NCI-H2171 treated with DMSO at 0.1 percent for 48 hours (cell line): ENCODE measurements around the gene BANK1.

Source experiments
- DNase-seq: peaks from one replicate; lab custom pipeline; 2025; lab: John Stamatoyannopoulos, UW

The BANK1 gene, protein sequence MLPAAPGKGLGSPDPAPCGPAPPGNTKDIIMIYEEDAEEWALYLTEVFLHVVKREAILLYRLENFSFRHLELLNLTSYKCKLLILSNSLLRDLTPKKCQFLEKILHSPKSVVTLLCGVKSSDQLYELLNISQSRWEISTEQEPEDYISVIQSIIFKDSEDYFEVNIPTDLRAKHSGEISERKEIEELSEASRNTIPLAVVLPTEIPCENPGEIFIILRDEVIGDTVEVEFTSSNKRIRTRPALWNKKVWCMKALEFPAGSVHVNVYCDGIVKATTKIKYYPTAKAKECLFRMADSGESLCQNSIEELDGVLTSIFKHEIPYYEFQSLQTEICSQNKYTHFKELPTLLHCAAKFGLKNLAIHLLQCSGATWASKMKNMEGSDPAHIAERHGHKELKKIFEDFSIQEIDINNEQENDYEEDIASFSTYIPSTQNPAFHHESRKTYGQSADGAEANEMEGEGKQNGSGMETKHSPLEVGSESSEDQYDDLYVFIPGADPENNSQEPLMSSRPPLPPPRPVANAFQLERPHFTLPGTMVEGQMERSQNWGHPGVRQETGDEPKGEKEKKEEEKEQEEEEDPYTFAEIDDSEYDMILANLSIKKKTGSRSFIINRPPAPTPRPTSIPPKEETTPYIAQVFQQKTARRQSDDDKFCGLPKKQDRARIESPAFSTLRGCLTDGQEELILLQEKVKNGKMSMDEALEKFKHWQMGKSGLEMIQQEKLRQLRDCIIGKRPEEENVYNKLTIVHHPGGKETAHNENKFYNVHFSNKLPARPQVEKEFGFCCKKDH

DNA sequence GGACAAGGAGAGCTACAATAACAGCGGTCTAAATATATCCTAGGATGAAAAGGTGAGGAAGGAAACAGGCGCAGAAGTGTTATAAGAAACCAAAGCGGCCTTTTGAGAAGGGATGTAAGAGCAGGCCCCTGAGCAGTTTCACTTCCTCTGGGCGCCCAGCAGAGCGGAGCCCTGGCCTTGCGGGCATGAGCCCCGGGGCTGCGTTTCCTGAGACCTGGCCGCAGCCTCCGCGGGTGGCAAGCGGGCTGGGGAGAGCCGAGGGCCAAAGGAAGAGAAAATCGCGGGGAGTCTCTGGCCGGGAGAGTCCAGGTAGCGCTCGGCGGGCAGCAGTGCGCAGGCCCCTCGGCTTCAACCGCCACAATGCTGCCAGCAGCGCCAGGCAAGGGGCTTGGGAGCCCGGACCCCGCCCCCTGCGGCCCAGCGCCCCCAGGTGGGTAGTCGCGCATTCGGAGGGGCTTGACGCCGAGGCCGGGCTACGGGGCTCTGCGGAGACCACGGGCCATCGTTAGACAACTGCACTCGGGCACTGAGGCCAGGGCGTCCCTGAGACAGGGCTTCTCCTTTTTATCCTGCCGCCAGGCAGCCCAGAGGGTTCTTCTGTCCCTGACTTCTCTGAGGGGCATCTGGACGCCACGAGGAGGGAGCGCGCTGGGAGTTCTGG lies at the start of gene BANK1:
Gene BANK1 (plus strand): TSS at position 210 of the 661 bp plus-strand sequence. CDS start 151 bp downstream, at position 361.
- DNase-seq, result no peak

GRCh38 chr4:101753721-101754120 lies 36.8 kb upstream of the BANK1 start:
- DNase-seq, result peak; percentile 62

GRCh38 chr4:101756181-101756580 lies 34.3 kb upstream of the BANK1 start:
- DNase-seq, result no peak

DNA sequence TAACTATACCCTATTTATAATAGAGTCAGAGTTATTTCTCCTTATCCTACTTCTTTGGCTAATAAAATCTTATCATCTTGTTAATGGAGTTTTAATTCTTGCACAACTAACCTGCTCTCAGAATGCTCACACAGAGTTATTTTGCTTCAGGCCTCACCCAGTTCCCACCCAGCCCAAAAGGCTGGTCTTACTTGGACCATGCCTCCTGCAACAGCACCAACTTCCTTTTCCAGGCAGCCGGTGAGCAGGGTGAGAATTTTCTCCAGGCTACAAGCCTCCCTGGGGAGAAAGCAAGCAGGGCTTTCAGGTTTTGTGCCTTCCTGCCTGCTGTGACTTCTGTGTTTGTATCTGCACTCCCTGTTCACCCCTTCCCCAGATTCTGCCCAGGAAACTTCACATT lies 29.1 kb upstream of the BANK1 start:
- no peak for DNase-seq

GRCh38 chr4:101762025-101762424 lies 28.5 kb upstream of the BANK1 start:
- no peak for DNase-seq

DNA sequence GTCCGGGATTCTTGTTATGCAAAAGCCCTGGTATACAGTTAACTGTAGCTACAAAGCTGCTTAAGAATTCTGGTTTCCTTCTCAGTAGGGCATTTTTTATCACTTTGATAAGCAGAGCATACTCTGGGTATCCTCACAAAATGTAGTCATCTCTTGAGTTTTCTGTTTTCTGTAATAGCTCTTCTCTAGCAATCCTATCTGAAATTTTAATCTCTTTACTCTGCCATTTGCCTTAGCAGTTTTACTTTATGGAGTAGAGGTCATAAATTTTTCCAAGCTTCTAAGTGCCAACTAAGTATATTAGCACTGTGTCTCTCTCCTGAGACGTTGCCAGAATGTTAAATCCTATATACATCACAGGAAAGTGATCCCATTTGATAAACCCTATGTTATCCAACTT lies 28.0 kb upstream of the BANK1 start:
- DNase-seq, result no peak

DNA sequence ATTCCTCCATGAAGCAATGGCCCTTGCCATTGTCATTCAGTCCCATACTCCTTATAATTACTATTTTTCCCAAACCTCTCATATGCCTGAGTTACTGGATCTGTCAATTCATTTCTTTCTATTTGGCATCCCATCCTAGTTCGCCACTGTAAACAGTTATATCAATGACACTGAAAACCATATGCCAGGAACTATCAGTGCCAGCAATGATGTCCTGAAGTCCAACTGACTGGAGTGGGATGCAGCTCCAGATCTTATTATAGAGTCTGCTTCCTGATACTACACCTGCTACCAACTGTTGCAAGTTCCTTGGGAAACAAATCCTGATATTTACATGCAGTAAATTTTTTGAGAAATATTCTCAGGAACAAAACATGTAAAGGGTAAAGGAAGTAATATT lies 27.0 kb upstream of the BANK1 start:
- DNase-seq, result no peak

DNA sequence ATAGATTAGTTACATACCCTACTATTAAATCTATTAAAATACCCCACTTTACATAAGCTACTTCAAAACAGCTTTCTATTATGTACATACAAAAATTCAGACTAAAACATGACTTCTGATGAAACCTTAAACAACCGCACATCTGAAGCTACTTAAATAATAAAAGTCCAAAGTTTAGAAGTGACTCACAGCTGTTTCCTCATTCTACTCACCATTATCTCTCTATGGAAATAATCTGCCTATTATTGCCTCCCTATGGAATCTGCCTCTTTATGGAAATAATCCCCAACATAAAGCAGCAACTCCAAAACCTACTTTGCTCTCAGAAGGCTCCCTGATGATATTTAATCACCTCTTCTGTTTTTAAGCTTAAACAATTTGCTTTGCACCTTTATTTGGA lies 15.7 kb upstream of the BANK1 start:
- no peak for DNase-seq

GRCh38 chr4:101777431-101777830 lies 13.1 kb upstream of the BANK1 start:
- no peak for DNase-seq

DNA sequence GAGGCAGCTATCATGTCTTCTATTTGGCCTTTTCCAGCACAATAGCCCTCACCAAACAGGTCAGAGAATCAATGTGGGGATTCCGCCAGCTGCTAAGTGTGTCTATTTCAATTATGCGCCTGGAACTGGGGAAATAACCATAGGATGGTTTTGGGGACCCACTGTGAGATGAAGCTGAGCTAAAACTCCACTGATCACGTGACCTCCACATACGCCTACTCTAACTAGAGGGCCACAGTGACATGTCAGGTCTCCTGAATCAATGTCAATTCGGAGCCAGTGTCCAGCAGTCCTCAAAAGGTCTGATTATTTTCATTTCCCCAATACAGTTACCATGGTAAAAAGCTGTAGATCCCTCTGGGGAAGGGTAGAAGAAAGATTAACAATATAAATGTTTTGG lies 10.2 kb upstream of the BANK1 start:
- no peak for DNase-seq

DNA sequence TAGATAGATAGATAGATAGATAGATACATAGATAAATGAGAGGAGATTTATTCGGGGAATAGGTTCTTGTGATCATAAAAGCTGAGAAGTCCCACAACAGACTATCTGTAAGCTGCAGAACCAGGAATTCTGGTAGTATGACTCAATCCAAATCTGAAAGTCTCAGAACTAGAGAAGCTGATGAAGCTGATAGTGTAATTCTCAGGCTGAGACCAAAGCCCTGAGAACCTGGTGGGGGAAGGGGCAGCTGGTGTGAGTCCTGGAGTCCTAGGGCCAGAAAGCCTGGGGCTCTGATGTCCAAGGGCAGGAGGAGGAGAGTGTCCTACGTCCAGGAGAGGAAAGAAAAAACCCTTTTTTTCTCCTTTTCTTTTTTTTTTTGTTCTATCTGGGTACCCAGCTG lies 8.0 kb upstream of the BANK1 start:
- DNase-seq, result no peak

- DNase-seq, result no peak
These were observed 5.6 kb upstream of the BANK1 start for GRCh38 chr4:101784957-101785356.

- DNase-seq, result no peak
These were observed 5.0 kb upstream of the BANK1 start for GRCh38 chr4:101785486-101785885.

GRCh38 chr4:101787701-101788316 lies 2.7 kb upstream of the BANK1 start:
- DNase-seq, result no peak

- DNase-seq, result no peak
These were observed 640 bp downstream of the BANK1 start for GRCh38 chr4:101791182-101791558.

DNA sequence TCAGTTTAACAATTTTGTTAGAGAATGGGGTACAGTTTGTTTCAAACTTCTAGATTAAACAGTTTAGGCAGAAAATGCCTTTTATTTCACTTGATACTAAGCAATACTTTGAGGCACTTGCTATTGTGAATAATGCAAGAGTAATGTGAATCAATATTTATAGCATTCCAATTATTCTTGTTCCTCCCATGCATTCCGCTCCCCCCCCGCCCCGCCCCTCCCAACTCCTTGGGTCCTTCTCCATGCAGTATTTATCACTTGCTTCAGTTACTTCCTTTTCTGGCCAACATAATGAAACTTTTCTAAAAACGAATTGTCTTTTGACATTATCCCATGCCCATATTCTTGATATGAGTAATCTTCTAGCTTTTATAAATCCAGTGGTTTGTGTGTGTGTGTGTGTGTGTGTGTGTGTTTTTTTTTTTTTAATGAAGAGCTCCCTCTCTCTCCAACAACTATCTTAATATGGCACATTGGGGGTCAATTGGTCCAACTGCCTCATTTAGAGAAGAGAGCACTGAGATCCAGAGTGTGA lies 1.6 kb downstream of the BANK1 start:
- no peak for DNase-seq

DNA sequence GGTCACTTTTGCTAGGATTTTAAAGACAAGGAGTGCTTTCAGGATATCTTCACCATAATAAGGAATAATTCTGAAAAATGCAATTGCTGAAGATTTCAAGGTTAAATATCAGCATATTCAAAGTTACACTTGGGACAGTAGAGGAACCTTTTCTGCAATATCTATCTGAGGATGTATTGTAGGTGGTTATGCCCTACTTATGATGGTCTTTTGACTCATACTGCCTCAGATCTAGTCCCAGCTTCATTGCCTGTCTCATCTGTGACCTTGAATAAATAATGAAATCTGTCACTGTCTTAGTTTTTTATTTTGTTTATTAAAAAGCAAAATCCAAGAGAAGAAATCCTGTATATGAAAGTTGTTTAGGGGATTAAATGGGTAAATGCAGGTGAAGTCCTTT lies 2.9 kb downstream of the BANK1 start:
- DNase-seq, result no peak

- no peak for DNase-seq
These were observed 4.3 kb downstream of the BANK1 start for GRCh38 chr4:101794806-101795205.

DNA sequence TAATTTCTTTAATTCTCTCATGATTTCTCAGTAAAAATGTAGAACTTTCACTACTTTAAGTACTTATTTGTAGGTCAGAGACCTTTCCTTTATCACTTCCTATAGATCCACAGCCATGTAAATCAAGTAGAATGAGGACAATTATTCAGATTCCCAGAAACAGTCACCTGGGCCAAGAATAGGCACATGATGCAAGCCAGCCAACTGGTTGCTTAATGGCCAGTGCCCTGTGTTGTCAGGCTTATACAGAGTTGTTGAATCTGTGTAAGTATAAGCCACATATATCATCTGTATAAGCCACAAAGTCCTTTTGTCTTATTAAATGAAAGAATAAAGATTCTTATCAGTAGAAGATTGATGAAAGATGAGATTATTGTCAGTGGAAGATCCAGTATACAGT lies 5.2 kb downstream of the BANK1 start:
- no peak for DNase-seq

DNA sequence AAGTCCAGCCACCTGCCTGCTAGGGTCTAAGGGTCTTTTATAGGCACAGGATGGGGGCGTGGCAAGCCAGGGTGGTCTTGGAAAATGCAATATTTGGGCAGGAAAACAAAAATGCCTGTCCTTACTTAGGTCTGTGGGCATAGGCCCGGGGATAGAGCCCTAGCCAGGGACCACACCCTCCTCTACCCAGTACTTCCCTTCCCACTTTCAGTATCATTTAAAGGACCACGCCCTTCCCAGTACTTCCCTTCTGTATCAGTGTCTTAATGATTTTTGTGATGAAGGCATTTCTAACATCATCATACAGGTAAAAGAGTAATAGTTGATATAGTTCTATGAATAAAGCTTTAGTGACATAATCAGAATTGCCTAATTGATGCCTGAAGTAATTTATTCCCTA lies 11.4 kb downstream of the BANK1 start:
- no peak for DNase-seq

DNA sequence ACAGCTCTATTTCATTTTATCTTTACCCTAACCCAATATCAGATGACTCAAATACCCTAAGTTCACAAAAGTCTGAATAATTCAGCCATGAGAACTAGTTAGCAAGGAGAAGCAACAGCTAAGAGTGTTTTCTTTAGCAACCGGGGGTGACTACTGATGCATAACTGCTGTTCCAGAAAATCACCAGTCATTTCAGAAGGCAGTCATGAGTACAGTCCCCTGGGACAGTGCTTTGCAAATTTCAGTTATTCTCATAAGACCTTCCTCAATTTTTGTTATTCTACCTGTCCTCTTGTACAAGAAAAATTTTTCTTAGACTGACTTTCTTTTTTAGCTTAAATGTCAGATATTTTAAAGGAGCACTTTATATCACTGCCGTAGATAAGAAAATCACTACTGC lies 16.4 kb downstream of the BANK1 start:
- peak; percentile 56 for DNase-seq

DNA sequence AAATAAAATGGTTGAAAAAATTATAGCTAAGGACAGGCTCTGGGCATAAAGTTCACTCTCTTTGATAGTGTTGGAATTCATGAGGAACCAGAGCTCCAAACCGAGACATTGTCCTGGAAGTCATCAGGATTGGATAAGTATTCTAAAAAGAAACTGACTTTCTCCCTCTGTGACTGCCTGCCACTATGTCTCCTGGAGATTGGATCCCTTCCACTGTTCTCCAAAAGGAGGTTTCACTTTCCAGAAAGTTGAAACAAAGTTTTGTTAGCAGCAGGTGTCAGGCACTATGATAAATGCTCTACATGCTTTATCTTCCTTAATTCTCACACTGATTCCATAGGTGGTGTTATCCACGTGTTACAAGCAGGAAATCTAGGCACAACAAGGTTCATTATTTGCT lies 16.8 kb downstream of the BANK1 start:
- DNase-seq, result no peak
